ENCODE measurements around the gene PCDHA1.
"Not testable (repeated sequence)": the region's sequence is repeated elsewhere in the genome, so short reads cannot be mapped to it uniquely, and the experiment has no call there.

PCDHA1 gene

GRCh38 chr5:140870221-140871201 lies 84.6 kb downstream of the PCDHA1 start:
- no peak overlapping the region for H3K4me3 ChIP-seq (ENCODE audit: low read depth, low read length)
- no peak for DNase-seq (ENCODE audit: low read depth)
- TF ChIP-seq CTCF (IDR thresholded peaks at IDR 0.05; ENCODE audit: insufficient read depth, low read depth, low read length, missing control alignments): no peak

- no peak within 1 kb of the TSS for H3K4me3 ChIP-seq (ENCODE audit: low read depth, low read length)
- DNase-seq (ENCODE audit: low read depth): no peak
- no peak for TF ChIP-seq CTCF (IDR thresholded peaks at IDR 0.05; ENCODE audit: insufficient read depth, low read depth, low read length, missing control alignments)
These were observed 89.4 kb downstream of the PCDHA1 start, which contains the start of gene PCDHA12 for GRCh38 chr5:140875085-140876065. PCDHA12 (plus strand) TSS chr5:140875308; CDS start chr5:140875473, 165 bp downstream.

GRCh38 chr5:140876541-140877261 lies 90.8 kb downstream of the PCDHA1 start:
- H3K4me3 ChIP-seq (ENCODE audit: low read depth, low read length); DNase-seq (ENCODE audit: low read depth): not testable (repeated sequence)

GRCh38 chr5:140877262-140877581 lies 91.3 kb downstream of the PCDHA1 start:
- no peak overlapping the region for H3K4me3 ChIP-seq (ENCODE audit: low read depth, low read length)
- no peak for DNase-seq (ENCODE audit: low read depth)
- no peak for TF ChIP-seq CTCF (IDR thresholded peaks at IDR 0.05; ENCODE audit: insufficient read depth, low read depth, low read length, missing control alignments)

GRCh38 chr5:140881889-140882590 lies 96.1 kb downstream of the PCDHA1 start, which contains the start of gene PCDHA13:
PCDHA13 (plus strand) TSS chr5:140882124; CDS start chr5:140882269, 145 bp downstream.
- TF ChIP-seq CTCF (IDR thresholded peaks at IDR 0.05; ENCODE audit: insufficient read depth, low read depth, low read length, missing control alignments): no peak
- DNase-seq (ENCODE audit: low read depth): no peak
- no peak within 1 kb of the TSS for H3K4me3 ChIP-seq (ENCODE audit: low read depth, low read length)

- no peak for DNase-seq (ENCODE audit: low read depth)
- TF ChIP-seq CTCF (IDR thresholded peaks at IDR 0.05; ENCODE audit: insufficient read depth, low read depth, low read length, missing control alignments): no peak
- no peak overlapping the region for H3K4me3 ChIP-seq (ENCODE audit: low read depth, low read length)
These were observed 96.6 kb downstream of the PCDHA1 start for GRCh38 chr5:140882591-140882899.
